Measurements from ENCODE around the gene FAM83G.
"Not testable (repeated sequence)": the region's sequence is repeated elsewhere in the genome, so short reads cannot be mapped to it uniquely, and the experiment has no call there.

The FAM83G gene, protein sequence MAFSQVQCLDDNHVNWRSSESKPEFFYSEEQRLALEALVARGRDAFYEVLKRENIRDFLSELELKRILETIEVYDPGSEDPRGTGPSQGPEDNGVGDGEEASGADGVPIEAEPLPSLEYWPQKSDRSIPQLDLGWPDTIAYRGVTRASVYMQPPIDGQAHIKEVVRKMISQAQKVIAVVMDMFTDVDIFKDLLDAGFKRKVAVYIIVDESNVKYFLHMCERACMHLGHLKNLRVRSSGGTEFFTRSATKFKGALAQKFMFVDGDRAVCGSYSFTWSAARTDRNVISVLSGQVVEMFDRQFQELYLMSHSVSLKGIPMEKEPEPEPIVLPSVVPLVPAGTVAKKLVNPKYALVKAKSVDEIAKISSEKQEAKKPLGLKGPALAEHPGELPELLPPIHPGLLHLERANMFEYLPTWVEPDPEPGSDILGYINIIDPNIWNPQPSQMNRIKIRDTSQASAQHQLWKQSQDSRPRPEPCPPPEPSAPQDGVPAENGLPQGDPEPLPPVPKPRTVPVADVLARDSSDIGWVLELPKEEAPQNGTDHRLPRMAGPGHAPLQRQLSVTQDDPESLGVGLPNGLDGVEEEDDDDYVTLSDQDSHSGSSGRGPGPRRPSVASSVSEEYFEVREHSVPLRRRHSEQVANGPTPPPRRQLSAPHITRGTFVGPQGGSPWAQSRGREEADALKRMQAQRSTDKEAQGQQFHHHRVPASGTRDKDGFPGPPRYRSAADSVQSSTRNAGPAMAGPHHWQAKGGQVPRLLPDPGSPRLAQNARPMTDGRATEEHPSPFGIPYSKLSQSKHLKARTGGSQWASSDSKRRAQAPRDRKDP

DNA sequence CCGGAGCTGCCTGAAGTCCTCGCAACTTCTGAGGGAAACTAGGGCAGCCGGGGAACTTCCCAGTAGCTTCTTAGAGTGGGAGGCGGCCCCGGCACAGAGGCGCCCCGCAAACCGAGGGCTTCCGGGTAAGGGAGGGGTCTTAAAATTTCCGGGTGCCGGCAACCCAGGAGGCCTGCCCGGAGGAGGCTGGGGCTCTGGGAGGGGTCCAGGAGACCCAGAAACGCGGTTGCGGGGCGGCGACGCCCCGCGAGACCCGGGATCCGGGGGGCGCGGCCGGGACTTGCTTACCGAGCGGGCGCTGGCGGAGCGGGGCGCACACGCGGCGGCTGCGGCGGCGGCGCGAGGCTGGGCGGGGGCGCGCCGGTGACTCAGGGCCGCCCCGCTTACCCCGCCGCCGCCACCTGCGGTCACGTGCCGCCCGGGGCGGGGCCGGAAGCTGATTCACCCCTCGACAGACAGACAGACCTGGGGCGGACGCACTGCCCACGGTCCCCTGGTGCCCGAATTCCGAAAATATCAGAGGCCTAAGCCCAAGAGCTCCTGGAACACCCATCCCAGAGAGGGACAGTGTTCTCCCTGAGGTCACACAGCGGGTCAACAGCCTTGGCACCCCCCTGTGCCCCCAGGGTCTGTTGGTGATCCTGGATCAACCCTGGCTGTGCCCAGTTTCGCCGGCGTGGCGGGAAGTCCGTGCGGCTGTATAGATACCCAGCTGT is at the start of gene FAM83G:
Gene FAM83G (minus strand): TSS at position 344 of the 716 bp plus-strand sequence. CDS start 723 bp downstream, outside the sequence.
- DNase-seq (ENCODE audit: low spot score): peak; percentile 75

DNA sequence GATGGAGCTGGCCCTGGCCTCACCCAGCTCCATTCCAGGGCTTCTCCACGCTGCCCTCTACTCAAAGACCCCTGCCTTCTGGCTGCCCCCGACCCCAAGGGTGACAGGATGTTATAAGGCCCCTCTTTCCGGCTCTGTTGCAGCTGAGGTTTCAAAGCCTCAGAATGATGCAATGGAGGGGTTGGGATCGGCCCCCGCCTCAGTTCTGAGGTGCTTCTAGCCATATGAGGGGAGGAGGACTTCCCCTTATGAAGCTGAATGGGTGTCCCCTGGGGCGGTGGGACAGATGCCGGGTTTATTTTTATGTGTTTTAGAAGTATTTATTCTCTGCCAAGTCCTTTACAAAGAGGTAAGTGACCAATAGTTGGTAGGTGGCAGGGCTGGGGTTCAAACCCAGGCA is 44.3 kb upstream of the FAM83G start:
- DNase-seq (ENCODE audit: low spot score): not testable (repeated sequence)

DNA sequence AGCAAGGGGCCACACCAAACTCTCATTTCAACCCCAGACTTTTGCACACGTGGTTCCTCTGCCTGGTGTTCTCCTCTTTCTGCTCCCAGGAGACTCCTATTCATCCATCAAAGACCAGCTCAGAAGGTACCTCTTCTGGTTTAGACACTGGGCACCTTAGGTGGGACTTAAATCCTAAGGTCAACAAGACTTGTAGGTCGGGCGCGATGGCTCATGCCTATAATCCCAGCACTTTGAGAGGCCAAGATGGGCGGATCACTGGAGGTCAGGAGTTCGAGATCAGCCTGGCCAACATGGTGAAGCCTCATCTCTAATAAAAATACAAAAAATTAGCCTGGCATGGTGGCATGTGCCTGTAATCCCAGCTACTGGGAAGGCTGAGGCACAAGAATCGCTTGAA is 42.9 kb upstream of the FAM83G start:
- DNase-seq (ENCODE audit: low spot score): not testable (repeated sequence)

DNA sequence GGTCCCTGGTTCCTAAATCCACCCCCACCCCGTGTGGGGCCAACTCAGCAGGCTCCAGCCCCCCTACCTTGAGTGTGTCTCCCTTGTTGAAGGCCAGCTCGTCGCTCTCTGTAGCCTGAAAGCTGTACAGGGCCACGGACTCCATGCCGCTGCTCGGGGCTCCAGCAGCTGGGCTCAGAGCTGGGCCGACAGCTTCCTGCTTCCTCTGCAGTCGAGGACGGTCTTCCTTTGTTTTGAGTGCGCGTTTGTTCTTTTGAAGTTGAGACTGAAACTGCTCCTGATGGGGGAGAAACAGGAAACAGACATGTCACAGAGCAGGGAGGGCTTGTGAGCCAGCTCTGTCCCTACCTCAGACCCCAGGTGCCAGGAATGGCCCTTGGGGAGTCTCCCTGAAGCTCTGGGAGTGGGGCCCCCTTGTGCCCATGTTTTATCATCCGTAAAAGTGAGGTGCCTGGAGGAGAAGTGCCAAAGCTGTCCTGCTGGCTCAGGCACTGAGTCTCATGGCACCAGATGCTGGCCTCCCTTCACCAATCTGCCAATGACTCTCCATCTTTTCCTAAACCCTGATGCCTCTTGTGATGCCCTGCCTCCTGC is 42.3 kb upstream of the FAM83G start, which contains the start of gene GRAP:
Gene GRAP (minus strand): TSS at position 176 of the 594 bp plus-strand sequence. CDS start 31 bp downstream, at position 145.
- not testable (repeated sequence) for DNase-seq (ENCODE audit: low spot score)

DNA sequence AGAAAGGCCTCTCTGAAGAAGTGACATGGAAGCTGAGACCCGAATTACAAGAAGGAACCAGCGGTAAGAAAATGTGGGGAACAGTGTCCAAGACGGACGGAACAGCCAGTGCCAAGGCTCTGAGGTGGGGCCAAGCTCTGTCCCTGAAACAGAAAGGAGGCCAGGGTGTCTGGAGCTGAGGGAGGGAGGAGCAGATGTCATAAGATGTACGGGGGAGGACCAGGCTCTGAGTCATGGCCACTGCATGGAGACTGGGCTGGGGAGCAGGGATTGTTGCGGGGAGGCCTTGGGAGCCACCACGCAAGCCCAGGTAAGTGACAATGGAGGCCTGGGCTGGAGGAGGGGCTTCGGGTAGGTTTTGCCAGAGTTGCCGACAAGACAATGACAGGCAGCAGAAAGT is 40.1 kb upstream of the FAM83G start:
- not testable (repeated sequence) for DNase-seq (ENCODE audit: low spot score)

DNA sequence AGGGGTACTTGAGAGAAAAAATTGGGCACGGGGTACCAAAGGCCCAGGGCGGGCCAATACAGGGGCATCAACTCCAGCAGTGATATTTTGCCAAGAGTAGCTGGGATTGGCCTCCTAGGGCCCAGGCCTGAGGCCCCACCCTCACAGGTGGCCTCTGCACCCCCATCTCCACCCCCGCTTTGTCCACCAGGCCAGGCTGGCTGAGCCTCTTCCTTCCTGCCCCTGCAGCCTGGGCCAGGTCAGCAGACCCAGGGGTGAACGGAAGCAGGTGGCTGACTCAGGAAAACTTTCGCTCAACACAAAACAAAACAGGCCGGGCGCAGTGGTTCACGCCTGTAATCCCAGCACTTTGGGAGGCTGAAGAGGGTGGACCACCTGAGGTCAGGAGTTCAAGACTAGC is 38.5 kb upstream of the FAM83G start:
- not testable (repeated sequence) for DNase-seq (ENCODE audit: low spot score)

DNA sequence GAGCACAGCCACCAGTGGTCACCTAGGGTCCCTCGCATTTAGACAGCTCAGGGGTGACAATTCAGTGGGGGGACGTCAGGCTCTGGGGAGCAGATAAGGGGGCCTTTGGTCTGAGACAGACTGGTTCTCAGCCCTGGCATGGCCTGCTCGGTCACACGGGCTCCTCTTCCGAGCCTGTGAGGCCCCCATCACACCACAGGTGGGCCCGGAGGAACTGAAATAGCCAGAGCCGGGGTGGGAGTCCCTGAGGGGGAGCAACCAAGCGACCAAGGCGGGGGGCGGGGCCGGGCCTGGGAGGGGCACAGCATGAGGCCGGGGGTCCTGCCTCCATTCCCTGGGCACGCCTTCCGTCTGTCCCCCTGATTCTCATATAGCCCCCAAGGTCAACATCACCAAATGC is 37.8 kb upstream of the FAM83G start:
- not testable (repeated sequence) for DNase-seq (ENCODE audit: low spot score)

DNA sequence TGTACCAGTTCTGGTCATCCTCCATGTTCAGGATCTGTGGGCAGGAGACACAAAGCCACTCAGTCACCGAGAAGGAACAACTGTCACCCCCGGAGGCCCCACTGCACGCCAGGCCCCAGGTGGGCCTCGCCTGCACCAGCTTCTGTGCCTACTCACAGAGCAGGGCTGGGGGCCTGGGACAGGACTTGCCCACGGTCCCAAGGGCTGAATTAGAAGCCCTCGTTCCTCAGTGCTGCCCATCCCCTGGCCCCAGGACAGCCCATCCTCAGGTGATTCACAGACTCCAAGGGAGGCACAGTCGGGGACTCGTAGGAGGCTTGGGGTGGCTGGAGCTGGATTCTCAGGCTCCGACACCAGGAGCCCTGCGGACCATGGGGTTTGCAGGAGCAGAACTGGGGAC is 37.3 kb upstream of the FAM83G start:
- DNase-seq (ENCODE audit: low spot score): not testable (repeated sequence)

DNA sequence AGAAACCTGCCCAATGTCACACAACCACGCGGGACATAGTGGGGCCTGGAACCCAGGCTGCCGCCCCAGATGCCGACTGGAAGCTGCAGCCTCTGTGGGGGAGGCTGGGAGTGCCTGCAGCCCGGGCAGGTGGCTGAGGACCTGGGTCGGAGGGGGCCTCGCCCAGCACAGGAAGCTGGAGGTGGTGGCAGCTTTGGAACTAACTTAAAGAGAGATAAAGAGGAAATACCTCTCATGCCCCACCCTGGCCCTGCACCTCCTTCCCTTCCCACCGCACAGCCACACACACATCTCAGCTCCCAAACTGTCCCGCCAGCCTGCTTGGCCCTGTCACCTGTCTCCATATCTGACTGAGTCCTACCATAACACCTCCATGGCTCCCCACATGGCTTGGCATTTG is 35.8 kb upstream of the FAM83G start:
- DNase-seq (ENCODE audit: low spot score): not testable (repeated sequence)

DNA sequence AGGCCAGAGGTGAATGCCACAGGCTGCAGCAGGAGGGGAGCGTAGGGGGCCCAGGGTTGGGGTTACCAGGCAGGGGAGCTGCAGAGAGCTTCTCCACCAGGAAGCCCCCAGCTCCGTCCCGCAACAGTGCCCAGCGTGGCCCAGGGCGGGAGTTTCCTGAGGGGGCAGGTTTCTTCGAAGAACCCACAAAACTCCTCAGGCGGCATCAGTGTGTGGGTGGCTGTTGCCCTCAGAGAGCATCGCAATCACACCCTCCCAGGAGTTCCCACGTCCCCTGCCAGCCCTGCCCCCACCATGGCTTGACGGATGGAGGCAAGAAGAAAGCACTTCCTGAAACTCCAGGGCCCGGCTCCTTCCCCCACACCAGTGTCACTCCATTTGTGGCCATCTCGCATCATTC is 34.2 kb upstream of the FAM83G start:
- not testable (repeated sequence) for DNase-seq (ENCODE audit: low spot score)

DNA sequence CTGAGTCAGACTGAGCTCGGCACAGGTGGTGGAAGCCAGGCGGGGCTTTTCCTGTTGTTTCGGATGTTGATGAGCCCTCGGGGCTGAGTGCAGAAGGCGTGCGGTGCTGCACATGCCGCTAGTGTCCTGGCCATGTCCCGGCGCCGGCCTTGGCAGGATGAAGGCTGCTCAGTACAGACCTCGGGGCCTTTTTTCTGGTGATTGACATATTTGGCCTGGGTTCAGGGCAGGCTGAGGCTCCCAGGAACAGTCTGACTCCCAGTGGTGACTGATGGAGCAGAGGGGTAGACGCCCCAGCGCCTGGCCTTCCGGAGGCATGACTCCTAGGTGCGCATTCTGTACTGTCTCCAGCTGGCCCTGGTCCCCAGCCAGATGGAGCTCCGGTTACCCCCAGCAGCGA is 33.4 kb upstream of the FAM83G start:
- not testable (repeated sequence) for DNase-seq (ENCODE audit: low spot score)

DNA sequence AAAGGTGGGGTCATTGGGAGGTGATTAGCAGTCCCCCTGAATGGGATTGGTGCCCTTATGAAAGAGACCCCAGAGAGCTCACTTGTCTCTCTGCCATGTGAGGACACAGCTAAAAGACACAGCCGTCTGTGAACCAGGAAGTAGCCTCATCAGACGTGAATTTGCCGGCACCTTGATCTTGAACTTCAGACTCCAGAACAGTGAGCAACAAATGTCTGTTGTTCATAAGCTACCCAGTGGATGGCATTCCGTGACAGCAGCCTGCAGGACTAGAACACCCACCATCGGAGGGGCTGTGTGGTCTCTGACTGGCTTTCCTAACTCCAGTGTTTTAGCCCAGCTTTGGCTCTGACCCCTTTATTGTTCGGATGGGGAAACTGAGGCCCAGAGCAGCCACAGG is 33.0 kb upstream of the FAM83G start:
- not testable (repeated sequence) for DNase-seq (ENCODE audit: low spot score)

DNA sequence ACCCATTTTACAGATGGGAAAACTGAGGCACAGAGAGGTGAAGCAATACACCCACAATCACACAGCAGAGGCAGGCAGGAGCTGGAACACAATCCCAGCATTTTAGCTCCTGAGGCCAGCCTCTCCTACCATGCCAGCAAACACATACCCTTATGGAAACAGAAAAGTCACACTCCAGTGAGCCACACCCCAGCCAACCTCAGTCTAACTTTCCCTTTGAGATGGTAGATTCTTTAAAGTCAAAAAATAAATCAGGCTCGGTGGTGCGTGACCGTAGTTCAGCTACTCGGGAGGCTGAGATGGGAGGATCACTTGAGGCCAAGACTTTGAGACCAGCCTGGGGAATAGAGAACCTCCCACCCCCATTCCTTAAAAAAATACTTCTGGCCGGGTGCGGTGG is 31.6 kb upstream of the FAM83G start:
- DNase-seq (ENCODE audit: low spot score): not testable (repeated sequence)

DNA sequence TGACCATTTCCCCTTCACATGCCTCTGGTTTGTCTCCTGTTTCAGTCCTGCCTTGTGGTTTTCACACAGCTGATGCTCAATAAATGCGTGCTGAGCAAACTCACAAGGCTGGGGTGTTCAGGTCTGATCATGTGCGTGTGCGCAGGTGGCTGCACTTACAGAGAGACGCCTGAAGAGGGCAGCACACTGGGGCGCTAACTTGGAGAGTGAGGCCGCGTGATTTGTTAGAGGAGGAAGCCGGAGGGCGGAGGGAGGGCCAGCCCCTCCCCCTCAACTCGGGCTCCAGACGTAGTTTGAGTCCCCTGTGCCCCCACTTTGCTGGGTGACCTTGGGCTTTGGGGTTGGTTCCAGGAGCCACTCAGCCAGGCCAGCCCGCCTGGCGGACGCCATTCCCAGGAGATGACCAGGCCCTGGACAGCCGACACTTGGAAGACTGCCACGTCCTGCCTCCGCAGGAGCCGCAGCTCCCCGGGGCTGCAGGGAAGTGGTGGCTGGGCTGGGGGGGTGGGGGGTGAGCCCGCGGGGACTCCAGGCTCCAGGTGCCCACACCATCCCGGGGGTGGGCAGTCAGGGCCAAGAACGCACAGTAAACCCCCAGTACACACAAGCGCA is 27.9 kb upstream of the FAM83G start:
- not testable (repeated sequence) for DNase-seq (ENCODE audit: low spot score)

DNA sequence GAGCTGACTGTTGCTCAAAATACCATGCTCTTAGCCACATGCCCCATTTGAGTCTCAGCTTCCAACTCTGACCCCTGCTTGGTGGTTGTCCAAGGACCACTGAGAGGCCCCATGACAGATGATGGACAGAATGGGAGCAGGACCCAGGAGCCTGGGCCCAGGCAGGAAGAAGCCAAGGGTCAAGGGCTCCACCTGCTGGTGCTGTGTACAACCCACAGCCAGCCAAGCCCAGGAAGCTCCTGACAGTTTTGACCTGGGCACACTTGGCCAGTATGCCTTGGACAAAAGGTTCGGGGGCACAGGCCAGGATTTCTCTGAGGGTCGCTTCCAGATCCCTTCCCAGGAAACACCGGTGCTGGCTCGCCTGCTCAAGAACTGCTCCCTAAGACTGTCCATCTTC is 27.2 kb upstream of the FAM83G start:
- not testable (repeated sequence) for DNase-seq (ENCODE audit: low spot score)

DNA sequence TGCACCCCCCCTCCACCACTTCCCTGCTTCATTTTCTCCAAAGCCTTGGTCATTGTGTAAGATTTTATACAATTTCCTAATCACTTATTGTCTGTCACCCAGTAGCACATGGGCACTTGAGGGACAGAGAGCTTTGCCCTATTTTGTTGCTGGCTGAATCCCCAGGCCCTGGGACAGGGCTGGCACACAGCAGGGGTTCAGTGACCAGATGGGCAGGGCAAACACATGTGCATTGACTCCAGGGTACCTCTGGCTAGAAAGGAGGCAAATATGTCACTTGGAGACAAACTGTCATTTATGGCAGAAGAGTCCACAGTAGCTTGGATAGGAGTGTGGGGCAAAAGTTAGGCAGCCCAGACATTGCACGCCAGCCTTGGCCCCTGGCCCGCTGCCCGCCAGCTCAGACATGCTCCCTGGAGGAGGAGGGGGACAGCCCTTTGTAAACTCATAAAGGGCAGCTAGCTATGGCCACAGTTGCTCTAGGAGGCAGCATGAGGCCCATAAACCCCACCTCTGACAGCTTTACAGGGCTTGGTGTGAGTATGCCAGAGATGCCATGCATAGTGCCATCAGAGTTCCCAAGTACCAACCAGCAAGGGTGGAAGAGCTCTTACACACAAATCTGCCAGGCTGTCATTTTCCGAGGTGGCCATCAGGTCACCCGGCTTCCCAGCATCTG is 26.3 kb upstream of the FAM83G start:
- DNase-seq (ENCODE audit: low spot score): not testable (repeated sequence)

DNA sequence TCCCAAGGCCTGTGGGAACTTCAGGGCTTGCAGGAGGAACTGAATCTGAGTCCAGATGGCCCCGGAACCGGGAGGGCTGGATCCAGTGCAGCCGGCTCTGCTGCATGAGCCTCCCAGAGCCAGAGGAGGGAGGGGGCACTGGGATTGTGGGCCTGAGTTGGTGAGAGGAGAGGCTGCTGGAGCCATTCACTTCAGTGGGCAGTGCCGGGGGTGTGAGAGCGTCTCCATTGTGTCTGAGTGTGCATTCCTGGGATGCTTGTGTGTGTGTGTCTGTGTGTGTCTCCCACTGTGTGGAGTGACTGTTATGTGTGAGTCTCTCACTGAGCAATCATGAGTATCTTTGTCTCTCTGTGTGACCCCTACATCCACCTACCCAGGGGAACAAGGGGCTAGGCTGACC is 25.2 kb upstream of the FAM83G start:
- DNase-seq (ENCODE audit: low spot score): not testable (repeated sequence)

DNA sequence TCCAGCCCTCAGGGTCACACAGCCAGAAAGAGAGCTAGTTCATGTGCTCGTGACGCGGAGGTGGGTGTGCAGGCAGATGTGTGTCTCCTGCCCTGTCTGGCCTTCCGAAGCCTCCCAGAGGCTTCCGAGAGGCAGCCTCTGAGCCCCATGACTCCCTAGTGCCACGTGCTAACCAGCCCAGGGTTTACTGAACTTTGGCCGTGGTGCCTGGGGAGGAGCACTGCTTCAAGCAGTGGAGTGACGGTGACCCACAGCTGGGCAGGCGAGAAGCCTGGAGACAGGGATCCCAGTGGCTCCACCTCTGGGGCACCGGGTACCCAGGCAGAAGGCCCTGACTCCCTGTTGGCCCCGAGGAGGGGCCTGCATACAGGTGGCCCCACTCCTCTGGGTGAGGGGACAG is 24.1 kb upstream of the FAM83G start:
- DNase-seq (ENCODE audit: low spot score): not testable (repeated sequence)

DNA sequence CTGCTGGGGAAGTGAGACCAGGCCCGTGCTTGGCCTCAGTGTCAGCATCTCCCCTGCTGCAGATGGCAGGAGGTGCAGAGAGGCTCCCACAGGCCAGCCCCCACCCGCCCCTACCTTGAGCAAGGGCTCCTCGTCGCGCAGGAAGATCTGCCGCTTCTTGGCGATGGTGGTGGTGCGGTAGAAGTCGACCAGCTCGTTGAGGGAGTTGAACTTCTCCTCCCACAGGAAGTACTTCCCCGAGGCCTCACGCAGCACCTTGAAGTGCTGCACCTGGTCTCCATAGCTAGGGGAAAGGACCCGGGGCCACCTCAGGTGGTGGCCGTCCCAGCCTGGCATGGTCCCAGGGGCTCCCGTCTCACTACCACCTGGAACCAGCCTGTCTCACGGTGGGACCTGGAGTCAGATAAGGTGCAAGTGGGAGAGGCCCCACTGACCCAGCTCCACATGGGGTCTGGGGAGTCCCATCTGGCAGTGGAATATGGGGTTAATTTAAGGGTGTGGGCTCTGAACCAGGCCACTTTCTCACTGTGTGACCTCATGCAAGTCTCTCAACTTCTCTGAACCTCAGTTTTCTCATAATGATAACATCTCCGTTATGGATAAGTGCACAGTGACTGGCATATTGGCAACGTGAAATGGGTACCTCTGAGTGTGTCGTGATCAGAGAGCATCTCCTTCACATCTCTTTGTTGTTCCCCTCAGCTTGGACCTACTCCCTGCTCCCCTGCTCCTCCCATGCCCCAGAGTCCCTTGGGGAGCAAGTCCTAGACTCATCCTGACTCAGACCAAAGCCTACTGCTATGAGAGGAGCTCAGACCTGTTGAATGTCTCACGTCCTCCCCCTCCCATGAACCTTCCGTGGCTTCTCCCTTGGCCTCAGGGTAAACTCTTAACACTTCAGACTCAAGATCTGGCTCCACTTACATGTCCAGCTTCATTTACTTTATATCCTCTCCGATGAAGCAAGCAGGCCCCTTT is 19.8 kb upstream of the FAM83G start:
- no peak for DNase-seq (ENCODE audit: low spot score)

All from ecto neural progenitor cell (in vitro differentiated cells).